NCI-H345 treated with DMSO at 0.1 percent for 48 hours (cell line): Measurements from ENCODE around the gene KIF7.
"Not testable (repeated sequence)": the region's sequence is repeated elsewhere in the genome, so short reads cannot be mapped to it uniquely, and the experiment has no call there.

ENCODE experiments used
- DNase-seq: peaks from one replicate; lab custom pipeline; 2025; ENCODE audit not compliant: unreplicated experiment; lab: John Stamatoyannopoulos, UW

Gene KIF7, protein sequence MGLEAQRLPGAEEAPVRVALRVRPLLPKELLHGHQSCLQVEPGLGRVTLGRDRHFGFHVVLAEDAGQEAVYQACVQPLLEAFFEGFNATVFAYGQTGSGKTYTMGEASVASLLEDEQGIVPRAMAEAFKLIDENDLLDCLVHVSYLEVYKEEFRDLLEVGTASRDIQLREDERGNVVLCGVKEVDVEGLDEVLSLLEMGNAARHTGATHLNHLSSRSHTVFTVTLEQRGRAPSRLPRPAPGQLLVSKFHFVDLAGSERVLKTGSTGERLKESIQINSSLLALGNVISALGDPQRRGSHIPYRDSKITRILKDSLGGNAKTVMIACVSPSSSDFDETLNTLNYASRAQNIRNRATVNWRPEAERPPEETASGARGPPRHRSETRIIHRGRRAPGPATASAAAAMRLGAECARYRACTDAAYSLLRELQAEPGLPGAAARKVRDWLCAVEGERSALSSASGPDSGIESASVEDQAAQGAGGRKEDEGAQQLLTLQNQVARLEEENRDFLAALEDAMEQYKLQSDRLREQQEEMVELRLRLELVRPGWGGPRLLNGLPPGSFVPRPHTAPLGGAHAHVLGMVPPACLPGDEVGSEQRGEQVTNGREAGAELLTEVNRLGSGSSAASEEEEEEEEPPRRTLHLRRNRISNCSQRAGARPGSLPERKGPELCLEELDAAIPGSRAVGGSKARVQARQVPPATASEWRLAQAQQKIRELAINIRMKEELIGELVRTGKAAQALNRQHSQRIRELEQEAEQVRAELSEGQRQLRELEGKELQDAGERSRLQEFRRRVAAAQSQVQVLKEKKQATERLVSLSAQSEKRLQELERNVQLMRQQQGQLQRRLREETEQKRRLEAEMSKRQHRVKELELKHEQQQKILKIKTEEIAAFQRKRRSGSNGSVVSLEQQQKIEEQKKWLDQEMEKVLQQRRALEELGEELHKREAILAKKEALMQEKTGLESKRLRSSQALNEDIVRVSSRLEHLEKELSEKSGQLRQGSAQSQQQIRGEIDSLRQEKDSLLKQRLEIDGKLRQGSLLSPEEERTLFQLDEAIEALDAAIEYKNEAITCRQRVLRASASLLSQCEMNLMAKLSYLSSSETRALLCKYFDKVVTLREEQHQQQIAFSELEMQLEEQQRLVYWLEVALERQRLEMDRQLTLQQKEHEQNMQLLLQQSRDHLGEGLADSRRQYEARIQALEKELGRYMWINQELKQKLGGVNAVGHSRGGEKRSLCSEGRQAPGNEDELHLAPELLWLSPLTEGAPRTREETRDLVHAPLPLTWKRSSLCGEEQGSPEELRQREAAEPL (N-terminal part only)

DNA sequence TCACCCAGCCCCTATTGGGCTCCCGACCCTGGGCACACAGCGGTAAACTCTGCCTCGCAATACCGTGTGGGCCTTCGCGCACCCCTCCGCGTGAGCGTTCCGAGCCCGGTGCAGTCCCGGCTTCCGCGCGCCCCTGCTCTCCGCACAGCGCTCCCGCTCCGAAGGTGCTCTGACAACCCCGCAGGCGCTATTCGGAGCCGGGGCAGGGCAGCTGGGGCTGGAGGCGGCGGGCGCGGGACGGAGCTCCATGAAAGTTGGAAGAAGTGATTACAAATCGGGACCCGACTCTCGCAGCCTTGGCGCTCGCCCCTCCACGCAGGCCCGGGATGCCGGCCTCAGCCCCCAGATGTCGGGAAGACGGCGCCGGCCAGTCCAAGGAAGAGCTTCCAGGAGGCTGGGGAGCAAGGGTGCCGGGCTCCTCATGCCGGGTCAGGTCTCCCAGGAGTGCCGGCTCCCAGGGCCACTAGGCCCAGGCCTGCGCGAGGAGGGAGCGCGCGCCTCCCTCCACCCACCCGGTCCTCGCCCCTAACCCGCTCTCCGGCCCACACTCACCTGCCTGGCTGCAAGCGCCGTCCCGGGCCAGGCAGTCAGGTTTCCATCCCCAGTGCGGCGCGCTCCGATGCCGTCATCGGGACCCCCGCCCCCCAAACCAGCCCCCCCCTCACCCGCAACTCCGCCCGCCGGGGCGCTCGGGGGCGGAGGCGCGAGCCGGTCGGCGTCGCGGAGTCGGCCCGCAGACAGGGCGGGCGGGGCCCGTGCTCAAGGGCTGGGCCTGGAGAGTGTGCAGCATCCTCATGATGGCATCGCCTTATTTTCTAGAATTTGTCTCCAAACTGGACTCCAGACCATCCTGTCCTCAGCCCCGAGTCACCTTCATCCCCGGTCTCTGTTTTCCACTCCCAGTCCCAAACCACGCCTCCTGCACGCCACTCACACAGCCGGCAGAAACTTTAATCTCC lies at the start of gene KIF7:
Gene KIF7, minus strand, starts transcription at position 621 of the 959 bp plus-strand sequence. CDS start 2,537 bp downstream, outside the sequence.
- DNase-seq: no peak

DNA sequence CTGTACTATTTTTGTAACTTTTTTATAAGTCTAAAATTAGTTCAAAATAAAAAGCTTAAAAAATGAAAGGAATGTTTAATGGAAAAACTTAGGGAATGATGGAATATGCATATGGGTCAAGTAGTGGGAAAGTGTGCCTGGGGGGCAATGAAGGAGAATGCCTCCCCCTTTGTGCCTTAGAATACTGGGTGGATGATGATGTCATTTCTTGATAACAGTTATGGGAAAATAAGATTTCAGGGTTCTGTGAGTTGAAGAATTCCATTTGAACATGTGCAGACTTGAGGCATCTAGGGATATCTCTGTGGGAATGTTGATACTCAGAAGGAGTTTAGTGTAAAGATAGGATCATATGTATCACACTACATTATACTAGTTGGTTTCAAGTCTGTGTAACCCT lies 49.1 kb upstream of the KIF7 start:
- no peak for DNase-seq

DNA sequence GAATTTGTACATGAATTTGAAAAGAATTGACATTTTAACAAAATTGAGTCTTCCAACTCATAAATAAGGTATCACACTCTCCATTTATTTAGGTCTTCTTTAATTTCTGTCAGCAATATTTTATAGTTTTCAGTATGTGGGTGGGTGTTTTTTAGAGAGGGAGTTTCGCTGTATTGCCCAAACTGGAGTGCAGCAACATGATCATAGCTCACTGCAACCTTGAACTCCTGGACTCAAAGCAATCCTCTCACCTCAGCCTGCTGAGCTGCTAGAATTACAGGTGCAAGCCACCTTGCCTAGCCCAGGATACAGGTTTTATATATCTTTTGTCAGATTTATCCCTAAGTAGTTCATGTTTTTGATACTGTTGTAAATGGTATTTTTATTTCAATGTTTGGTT lies 39.9 kb upstream of the KIF7 start:
- no peak for DNase-seq

DNA sequence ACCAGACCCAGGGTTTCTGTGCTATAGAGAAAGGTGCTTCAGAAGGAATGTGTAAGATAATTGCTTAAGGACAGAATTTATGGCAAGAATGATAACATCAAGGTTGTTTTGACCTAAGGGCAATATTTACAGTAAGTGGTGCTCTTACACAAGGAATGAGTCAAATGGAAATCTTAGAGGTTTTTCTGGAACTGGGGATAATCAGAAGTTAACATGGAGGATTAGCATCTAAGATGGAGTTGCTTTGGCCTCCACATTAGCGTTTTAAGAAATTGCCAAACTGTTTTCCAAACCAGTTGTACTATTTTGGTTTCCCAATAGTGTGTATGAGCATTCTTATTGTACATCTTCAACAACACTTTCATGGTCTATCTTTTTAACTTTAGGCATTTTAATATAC lies 38.4 kb upstream of the KIF7 start:
- no peak for DNase-seq

DNA sequence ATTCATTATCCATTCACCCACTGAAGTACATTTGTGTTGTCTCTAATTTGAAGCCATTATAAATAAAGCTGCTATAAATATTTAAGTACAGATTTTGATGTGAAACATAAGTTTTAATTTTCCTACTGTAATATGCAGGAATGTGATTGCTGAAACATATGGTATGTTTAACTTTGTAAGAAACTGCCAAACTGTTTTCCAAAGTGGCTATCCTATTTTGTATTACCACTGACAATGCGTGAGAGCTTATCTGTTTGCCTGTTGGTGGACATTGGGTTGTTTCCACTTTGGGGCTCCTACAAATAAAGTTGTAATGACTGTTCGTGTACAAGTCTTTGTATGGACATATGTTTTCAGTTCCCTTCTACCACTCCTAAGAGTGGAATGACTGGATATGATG lies 37.8 kb upstream of the KIF7 start:
- no peak for DNase-seq

DNA sequence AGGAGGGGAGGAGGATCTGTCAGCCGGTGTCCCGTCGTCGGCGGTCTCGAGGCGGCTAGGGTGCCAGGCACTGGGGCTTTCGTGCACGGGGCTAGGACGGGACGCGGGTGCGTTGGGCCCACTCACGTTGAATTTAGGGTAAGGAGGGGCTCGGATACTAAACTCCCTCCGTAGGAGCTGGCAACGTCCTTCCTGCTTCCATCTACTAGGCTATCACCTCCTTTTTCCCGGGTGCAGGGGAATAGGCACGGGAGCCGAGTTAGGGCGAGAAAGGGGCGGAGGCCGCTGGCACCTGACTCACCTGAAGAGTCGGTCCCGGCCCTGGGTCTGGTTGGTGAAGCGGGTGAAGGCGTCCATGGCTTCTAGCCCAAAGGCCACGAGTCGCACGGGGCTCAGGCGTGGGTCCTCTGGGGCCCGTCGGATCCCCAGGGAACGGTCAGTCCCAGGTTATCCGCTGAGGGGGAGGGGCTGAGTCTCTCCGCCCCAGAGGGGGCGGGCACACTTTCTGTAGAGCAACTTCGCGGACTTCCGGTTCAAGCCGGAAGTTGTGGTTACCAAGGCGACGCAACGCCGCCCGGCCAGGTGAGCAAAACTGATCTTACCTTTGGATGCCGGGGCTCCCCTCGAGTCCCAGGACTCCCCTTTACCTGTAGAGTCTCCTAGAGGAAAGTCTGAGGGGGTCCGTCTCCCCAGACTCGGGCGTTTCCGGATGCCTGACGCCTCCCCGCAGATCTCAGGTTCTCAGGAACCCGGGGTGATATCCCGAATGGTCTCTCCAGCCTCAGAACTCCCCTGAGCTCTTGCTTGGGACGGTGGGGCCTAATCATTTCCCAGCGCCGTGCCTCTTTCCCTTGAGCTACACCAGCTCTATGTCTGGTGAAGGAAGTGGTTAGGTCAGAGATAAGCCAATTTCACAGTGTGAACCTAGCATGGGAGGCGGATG lies 35.3 kb upstream of the KIF7 start, which contains the start of the genes PEX11A and WDR93:
Gene PEX11A, minus strand, starts transcription at position 479 of the 943 bp plus-strand sequence. Its CDS starts 122 bp downstream, at position 357.
Gene WDR93, plus strand, starts transcription at position 536 of the 943 bp plus-strand sequence. CDS start 10,936 bp downstream, outside the sequence.
- DNase-seq: peak; percentile 50

DNA sequence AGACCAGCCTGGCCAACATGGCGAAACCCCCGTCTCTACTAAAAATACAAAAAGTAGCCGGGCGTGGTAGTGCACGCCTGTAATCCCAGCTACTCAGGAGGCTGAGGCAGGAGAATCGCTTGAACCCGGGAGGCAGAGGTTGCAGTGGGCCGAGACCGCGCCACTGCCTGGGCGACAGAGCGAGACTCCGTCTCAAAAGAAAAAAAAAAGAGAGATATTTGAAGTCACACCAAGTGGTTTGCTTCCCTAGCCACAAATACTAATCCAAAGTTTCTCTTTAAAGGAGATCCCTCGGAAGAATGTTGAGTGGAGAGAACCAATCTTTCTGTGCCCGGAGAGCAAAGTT lies 34.6 kb upstream of the KIF7 start:
- not testable (repeated sequence) for DNase-seq

DNA sequence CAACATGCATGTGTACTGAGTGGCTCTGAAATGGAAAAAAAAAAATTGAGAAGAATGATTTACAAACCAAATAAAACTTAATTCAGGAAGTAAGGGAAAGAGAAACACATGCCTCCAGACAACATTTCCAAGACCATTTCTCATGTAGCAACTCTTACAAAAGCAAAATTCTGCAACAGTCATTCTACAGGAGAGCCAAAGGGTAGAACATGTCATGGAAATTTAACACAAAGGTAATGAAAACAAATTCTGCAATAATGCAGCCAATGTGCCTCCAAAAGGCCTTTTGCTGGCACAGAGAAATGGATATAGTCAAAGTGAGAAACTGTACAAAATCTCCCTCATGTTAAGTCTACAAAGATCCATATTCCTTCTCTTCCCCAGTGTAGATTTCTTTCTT lies 31.3 kb upstream of the KIF7 start:
- no peak for DNase-seq

DNA sequence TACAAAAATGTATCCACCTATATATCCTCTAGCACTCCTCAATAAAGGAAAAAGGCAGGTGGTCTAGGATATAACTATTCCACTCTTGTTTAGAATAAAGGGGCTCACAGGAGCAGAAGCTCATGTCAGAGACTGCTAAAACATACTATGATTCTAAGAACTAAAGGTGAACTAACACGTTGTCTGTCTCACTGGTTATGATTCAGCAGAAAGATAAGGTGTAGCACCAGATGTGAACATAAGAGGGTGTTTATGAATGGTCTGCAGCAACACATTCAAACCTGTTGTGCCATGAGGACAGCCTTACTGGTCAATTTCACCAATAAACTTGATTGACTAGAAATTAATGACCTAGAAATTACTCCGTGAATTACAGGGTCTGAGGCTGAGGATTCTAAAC lies 30.7 kb upstream of the KIF7 start:
- DNase-seq: no peak

DNA sequence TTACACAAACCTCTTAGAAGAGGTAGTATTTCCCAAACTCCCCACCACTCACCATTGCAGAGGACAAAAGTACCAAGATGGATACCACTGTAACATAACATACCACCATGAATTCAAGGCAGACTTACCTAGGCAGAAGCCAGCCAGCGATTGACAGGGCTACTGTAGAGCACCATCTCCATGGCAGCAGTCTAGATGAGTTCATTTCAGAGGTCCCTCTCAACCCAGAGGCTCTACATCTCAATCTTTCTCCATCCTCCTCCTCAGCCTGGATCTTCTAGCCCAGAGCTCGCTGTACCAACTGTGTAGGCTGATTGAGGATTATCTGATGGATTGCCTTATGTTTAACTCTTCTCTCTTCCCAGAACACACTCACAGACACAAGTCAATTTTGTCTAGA lies 25.9 kb upstream of the KIF7 start:
- DNase-seq: no peak

DNA sequence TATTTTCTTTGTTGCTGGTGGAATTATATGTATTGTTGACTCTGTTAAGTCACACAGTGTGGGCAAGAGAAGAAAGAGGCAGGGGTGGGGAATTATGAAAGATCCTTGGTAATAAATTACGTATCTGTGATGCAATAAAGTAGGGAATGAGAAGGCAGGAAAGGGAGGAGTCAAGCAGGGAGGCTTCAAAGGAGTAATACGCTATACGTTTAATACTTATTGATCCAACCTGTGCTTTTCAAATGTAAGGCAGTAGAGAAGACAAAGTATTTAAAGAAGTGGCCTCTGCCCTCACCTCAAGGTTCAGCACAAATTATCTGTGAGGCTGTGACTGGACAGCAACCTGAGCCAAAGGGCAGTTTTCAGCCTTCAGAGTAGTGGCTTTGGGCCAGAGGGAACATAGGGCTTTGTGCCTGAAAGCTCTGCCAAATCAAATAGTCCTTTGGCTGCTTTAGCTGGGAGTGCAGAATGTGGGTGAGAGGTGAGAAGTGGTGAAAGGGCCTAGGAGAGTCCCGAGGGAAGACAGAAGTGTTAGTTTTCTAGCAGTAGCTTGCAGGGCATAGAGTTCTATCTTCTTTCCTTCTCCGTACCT lies 25.1 kb upstream of the KIF7 start:
- no peak for DNase-seq

DNA sequence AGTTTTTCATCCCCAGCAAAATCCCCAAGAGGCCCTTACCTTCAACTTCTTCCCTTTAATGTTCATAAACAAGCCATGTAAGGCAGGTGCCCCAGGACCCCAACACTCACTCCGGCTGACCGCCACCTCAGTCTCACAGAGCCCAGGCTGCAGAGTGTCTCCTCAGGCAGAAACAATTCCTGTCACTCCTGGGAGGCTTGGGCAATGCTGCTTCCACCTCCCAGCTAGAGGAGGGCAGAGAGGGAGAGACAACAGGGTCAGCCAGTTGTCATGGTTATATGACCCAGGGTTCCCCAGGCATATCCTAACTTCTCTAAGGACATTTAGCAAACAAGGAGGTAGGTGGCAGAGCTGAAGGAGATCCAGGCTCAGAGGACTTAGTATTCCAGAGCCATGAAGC lies 23.9 kb upstream of the KIF7 start, which contains the start of gene PLIN1:
Gene PLIN1, minus strand, starts transcription at position 156 of the 400 bp plus-strand sequence. CDS start 1,878 bp downstream, outside the sequence.
- DNase-seq: no peak

DNA sequence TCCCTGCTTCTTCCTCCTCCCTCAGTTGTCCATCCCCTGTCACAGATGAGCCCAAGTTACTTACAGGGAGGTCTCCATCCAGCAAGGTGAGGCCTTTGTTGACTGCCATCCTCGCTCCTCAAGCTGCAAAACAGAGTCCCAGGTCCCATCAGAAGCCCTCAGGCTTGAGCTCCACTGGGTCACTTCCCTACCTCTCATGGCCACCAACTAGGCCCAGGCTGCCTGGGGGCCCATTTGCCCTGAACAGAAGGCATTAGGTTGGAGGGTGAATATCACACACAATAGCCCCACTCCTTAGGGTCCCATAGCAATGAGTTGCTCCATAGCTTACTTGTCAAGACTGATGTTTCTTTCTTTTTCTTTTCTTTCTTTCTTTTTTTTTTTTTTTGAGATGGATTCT lies 22.1 kb upstream of the KIF7 start:
- DNase-seq: no peak

DNA sequence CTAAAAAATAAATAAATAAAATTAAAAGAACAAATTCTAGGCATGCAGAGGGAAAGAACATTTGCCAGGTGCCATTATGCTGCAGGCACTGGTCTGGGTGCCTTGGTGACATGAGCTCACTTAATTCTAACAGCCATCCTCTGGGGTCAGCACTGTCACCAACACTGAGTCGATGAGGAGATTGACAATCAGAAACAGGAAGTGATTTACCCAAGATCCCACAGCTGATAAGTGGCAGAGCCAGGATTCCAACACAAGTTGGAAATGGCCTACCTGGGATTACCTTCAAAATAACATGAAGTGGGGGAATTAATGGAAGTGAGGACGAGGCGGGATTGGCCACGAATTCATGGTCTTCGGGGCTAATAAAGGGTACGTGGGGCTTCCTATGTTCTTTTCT lies 20.3 kb upstream of the KIF7 start:
- DNase-seq: no peak

DNA sequence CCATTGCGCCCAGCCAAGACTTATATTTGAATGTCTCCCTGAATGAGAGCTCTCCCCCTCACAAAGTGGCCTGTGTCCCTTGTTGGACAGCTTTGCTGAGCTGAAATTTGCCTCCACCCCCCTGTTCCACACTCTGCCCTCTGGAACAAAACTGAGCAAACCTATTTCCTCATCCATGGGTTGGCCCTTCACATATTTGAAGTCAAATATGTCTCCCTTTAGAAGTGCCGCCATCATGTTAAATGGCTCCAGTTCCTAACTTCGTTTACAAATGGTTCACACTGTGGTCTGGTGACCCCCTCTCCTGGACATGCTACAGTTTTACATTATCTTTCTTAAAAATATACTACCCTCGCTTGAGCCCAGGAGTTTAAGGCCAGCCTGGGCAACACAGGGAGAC lies 19.3 kb upstream of the KIF7 start:
- no peak for DNase-seq

DNA sequence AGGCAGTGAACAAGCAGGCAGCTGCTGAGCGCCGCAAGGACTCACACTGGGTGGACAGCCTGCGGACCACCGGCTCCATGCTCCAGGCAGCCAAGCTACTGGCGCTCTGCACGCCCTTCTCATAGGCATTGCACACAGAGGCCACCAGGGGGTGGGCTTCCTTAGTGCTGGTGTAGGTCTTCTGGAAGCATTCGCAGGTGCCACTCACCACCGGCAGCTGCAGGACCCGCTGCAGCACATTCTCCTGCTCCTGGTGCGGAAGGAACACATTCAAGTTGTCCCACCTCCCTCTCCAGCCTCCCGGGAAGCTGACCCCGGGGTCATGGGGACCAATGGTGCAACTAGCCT lies 17.9 kb upstream of the KIF7 start:
- no peak for DNase-seq

DNA sequence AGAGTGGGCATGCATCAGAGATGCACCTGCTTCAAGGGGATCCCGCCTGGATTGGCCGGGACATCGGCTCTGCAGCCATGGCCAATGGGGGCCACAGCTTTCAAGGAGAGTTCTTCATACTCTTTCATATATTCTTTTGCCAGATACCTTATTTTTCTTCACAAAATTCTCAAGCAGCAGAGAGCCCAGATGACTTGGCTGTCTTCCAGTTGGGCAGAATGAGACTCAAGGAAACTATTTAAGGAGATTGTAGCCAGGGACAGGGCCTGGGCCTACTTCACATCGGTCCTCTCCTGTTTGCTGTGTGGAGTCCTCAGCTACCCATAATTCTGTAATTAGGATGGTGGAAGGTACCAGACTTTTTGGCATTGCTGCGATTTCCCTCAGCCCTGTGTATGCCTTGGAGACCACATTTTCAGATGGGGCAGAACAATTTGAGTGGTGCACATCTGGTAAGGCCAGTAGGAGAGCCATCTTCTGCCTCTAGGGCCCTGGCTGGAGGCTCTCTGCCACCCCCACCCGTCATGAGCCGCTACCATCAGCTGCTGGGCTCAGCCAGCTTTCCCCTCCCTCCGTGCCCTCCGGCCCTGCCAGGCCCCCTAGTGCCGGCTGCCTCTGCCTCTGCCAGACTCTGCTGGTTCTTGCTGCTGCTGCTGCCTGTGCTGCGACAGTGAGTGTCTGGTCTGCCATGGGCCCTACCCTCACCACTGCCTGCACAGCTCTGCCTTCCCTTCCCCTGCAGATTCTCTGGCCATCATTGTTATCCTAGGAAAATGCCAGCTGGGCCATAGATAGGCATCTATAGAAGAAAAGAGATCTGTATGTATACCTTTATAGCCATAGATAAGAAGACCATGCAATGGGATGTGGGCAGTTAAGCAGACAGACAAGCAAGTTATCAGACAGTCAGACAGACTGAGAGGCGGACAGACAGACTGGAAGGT lies 17.2 kb upstream of the KIF7 start:
- no peak for DNase-seq
